CD4-positive, alpha-beta T cell (primary cell): ENCODE results near the gene FAM216B. TPM values are rescaled to one million over a fixed set of nuclear protein-coding genes. Genes with fewer than 3 reads are reported as not detected.

Experiments
- ATAC-seq: fragments of 200-7000 bp; cut with Tn5 transposase; one replicate; pipeline ENCODE4 v1.10.0; 2022; ENCODE audit warnings: mild to moderate bottlenecking; ENCODE audit not compliant: poor library complexity
- CTCF ChIA-PET: fragments of 350-600 bp; sonication (Branson Sonifier 250); formaldehyde crosslinking; loops from one replicate; lab custom pipeline; 2021; ENCODE audit warnings: antibody characterized with exemption, inconsistent platforms; lab: Charles Lee
- POLR2A ChIA-PET: fragments of 350-600 bp; sonication (Branson Sonifier 250); formaldehyde crosslinking; loops from one replicate; lab custom pipeline; 2021; ENCODE audit warnings: antibody characterized with exemption, inconsistent platforms; lab: Charles Lee
- DNase-seq, 14 experiments: peaks; one replicate each; pipeline ENCODE4 v3.0.0-alpha.2; 2013 to 2020; ENCODE audit warnings: mixed read lengths in 2 of 14
- H3K27ac ChIP-seq, 2 donors: one replicate each; pipeline versions ENCODE4 v1.5.1 to v1.7.0; 2013; ENCODE audit warnings: low read length in 2 of 2, low read depth in 1 of 2, mild to moderate bottlenecking in 1 of 2
- H3K27me3 ChIP-seq, 2 experiments: 1 replicate in 1 of 2; 2 replicates in 1 of 2; pipeline versions ENCODE4 v1.6.1 to v1.7.0; 2013; ENCODE audit warnings: low read length in 2 of 2, control low read depth in 1 of 2, mild to moderate bottlenecking in 1 of 2, moderate library complexity in 1 of 2; ENCODE audit not compliant: insufficient read depth in 2 of 2, control insufficient read depth in 1 of 2
- H3K36me3 ChIP-seq: one replicate; pipeline ENCODE4 v1.6.1; 2013; ENCODE audit warnings: low read length, control low read depth; ENCODE audit not compliant: insufficient read depth
- H3K4me1 ChIP-seq: one replicate; pipeline ENCODE4 v1.6.1; 2013; ENCODE audit warnings: low read length, control low read depth; ENCODE audit not compliant: insufficient read depth
- H3K4me3 ChIP-seq: one replicate; pipeline ENCODE4 v1.5.1; 2013; ENCODE audit warnings: mild to moderate bottlenecking, low read length, moderate library complexity
- H3K9me3 ChIP-seq, 2 experiments: 1 replicate in 1 of 2; 2 replicates in 1 of 2; pipeline versions ENCODE4 v1.6.1 to v1.7.0; 2013; ENCODE audit warnings: low read length in 2 of 2, mild to moderate bottlenecking in 2 of 2, control low read depth in 1 of 2, moderate library complexity in 1 of 2; ENCODE audit not compliant: control insufficient read depth in 1 of 2, insufficient read depth in 1 of 2
- H3K27ac Mint-ChIP-seq: one replicate; pipeline ENCODE4 v1.8.0; 2020; ENCODE audit warnings: mixed read lengths
- H3K27me3 Mint-ChIP-seq: one replicate; pipeline ENCODE4 v1.8.0; 2021; ENCODE audit warnings: mixed read lengths
- H3K36me3 Mint-ChIP-seq: one replicate; pipeline ENCODE4 v1.8.0; 2021; ENCODE audit warnings: low read depth, mixed read lengths
- H3K4me1 Mint-ChIP-seq: one replicate; pipeline ENCODE4 v1.8.0; 2021; ENCODE audit warnings: low read depth, mixed read lengths
- H3K4me3 Mint-ChIP-seq: one replicate; pipeline ENCODE4 v1.8.0; 2020; ENCODE audit warnings: mild to moderate bottlenecking, mixed read lengths
- H3K9me3 Mint-ChIP-seq: one replicate; pipeline ENCODE4 v1.8.0; 2020; ENCODE audit warnings: mixed read lengths
- intact Hi-C, 2 experiments: fragments of 100-400 bp; cut with DNase I in 1 of 2; cut with micrococcal nuclease in 1 of 2; formaldehyde crosslinking; loops; one replicate each; pipeline versions ENCODE4 v1.15.1 to v1.9.0; 2023 to 2025; cut with DNase I, micrococcal nuclease
- total RNA-seq, 174 experiments: library from RNA in 2 of 174; stranded (reverse) in 2 of 174; gene quantifications; one replicate each; pipeline ENCODE4 v1.2.3 and lab custom pipeline; 2021 to 2026
- TF ChIP-seq, protein P1 (sequence below): fragments of 200-600 bp; IDR thresholded peaks from one replicate; pipeline ENCODE4 v1.8.0; 2022; ENCODE audit warnings: antibody characterized with exemption, mild to moderate bottlenecking

Gene FAM216B
- total RNA-seq, 2 experiments from 2014 or later, result not detected

DNA sequence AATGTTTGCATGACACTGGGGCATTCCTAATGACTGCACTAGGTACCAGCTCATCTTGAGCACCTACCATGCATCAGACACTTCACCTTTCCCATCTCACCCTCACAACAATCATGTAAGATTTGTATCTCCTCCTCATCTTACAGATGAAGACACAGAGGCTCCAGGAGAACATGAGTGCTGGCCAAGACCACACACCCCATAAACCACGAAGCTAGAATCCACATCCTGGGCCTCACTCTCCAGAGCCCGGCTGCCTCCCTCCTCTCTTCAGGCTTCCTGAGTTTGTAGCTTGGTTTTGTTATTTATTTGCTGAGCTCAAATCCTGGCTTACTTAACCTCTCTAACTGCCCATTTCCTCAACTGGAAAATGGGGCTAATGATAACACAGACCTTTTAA, 25.9 kb downstream of the FAM216B start:
- H3K4me3 Mint-ChIP-seq, result no peak overlapping the region
- intact Hi-C loops, result no loop called here
- ChIA-PET CTCF (no interaction called here), POLR2A (no interaction called here)
- H3K9me3 Mint-ChIP-seq, result no peaks in the 10 kb centered on the region
- TF ChIP-seq, protein P1, sequence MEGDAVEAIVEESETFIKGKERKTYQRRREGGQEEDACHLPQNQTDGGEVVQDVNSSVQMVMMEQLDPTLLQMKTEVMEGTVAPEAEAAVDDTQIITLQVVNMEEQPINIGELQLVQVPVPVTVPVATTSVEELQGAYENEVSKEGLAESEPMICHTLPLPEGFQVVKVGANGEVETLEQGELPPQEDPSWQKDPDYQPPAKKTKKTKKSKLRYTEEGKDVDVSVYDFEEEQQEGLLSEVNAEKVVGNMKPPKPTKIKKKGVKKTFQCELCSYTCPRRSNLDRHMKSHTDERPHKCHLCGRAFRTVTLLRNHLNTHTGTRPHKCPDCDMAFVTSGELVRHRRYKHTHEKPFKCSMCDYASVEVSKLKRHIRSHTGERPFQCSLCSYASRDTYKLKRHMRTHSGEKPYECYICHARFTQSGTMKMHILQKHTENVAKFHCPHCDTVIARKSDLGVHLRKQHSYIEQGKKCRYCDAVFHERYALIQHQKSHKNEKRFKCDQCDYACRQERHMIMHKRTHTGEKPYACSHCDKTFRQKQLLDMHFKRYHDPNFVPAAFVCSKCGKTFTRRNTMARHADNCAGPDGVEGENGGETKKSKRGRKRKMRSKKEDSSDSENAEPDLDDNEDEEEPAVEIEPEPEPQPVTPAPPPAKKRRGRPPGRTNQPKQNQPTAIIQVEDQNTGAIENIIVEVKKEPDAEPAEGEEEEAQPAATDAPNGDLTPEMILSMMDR, result no peak
- DNase-seq, result no peak
- no peaks in the 10 kb centered on the region for H3K9me3 ChIP-seq
- ATAC-seq, result no peak
- H3K27ac ChIP-seq, result no peak overlapping the region
- H3K27ac Mint-ChIP-seq, result no peak overlapping the region
- no peaks in the 10 kb centered on the region for H3K4me1 Mint-ChIP-seq
- H3K4me1 ChIP-seq, result no peaks in the 10 kb centered on the region
- H3K36me3 Mint-ChIP-seq, result no peaks in the 10 kb centered on the region
- H3K27me3 Mint-ChIP-seq, result peaks cover 4% of the 10 kb centered on the region
- H3K4me3 ChIP-seq, result no peak overlapping the region
- H3K36me3 ChIP-seq, result no peaks in the 10 kb centered on the region
- H3K27me3 ChIP-seq, result peaks cover 0 to 3% of the 10 kb centered on the region in 2 experiments

DNA sequence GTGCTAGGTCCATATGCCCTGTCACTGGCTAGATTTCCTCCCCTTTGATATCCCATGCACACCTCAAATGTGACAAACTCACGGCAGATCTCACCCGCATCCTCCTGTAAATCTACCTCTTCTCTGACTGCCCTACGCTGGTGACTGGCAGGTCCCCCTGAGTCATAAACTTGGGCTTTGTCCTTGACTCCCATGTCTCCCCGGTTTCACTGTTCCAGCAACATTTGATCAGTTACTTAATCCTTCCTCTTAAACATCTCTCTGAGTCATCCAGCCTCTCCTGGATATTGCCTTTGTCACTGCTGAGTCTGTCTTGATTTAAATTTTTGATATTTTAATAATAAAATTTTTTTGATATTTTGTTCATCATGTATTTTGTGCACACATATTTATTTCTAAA, 26.5 kb downstream of the FAM216B start:
- Histone ChIP-seq H3K4me1 (no peaks in the 10 kb centered on the region), H3K9me3 (no peaks in the 10 kb centered on the region), H3K27me3 (peaks cover 0 to 3% of the 10 kb centered on the region in 2 experiments), H3K27ac (no peak overlapping the region), H3K4me3 (no peak overlapping the region), H3K36me3 (no peaks in the 10 kb centered on the region)
- Mint-ChIP-seq H3K27ac (no peak overlapping the region), H3K9me3 (no peaks in the 10 kb centered on the region), H3K27me3 (peaks cover 4% of the 10 kb centered on the region), H3K4me3 (no peak overlapping the region), H3K4me1 (no peaks in the 10 kb centered on the region), H3K36me3 (no peaks in the 10 kb centered on the region)
- CTCF ChIA-PET, result no interaction called here
- ATAC-seq (no peak), DNase-seq (no peak)
- TF ChIP-seq, protein P1, result no peak
- intact Hi-C loops, result no loop called here
- POLR2A ChIA-PET, result no interaction called here

DNA sequence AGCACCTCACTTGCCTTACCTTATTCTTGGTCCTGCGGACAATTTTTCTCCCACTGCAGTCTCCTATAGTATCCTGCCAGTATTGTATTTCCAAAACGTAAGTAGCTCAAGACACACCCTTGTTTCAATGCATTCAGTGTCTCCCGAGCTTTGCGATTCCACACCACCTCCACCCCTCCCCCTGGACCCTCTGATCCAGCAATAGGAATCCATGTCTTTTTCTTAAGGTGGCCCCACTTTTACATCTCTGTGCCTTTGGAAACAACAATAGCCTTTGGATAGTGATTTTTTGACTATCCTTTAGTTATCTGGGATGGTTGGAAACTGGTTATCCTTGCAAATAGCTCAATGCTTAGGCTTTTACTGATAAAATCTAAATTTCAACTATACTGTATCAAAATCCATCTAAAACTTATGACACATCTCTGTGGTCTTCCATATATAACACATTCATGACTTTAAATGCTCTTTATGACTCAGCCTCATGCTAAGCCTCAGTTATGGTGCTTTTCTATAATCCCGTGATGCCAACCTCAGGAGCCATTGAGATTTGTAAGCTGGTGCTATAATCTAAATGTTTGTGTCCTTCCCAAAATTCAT, 27.1 kb downstream of the FAM216B start:
- Mint-ChIP-seq H3K27me3 (peaks cover 4% of the 10 kb centered on the region), H3K4me3 (no peak overlapping the region), H3K27ac (no peak overlapping the region), H3K9me3 (no peaks in the 10 kb centered on the region), H3K4me1 (no peaks in the 10 kb centered on the region), H3K36me3 (no peaks in the 10 kb centered on the region)
- Histone ChIP-seq H3K27me3 (peaks cover 0 to 3% of the 10 kb centered on the region in 2 experiments), H3K4me3 (no peak overlapping the region), H3K27ac (no peak overlapping the region), H3K36me3 (no peaks in the 10 kb centered on the region), H3K9me3 (no peaks in the 10 kb centered on the region), H3K4me1 (no peaks in the 10 kb centered on the region)
- POLR2A ChIA-PET, result no interaction called here
- CTCF ChIA-PET, result no interaction called here
- TF ChIP-seq, protein P1, result no peak
- intact Hi-C loops, result no loop called here
- ATAC-seq, result no peak
- no peak for DNase-seq
